T-helper 1 cell treated with Interleukin-12 subunit alpha and Interleukin-12 subunit beta and Interleukin-4 antibody, amounts not matched to agents 30 μg/mL and 1 μg/mL, for 36 hours (primary cell): ENCODE measurements around the gene NKAIN1.
"Not testable (repeated sequence)": the region's sequence is repeated elsewhere in the genome, so short reads cannot be mapped to it uniquely, and the experiment has no call there.

Experiments used
- H3K27ac Mint-ChIP-seq: one replicate; pipeline ENCODE4 v1.8.0; 2021; ENCODE audit warnings: mild to moderate bottlenecking, mixed read lengths
- H3K27me3 Mint-ChIP-seq: one replicate; pipeline ENCODE4 v1.8.0; 2021; ENCODE audit warnings: low read depth, mixed read lengths
- H3K36me3 Mint-ChIP-seq: one replicate; pipeline ENCODE4 v1.8.0; 2021; ENCODE audit warnings: low read depth, mixed read lengths
- H3K4me1 Mint-ChIP-seq: one replicate; pipeline ENCODE4 v1.8.0; 2021; ENCODE audit warnings: low read depth, mixed read lengths
- H3K4me3 Mint-ChIP-seq: one replicate; pipeline ENCODE4 v1.8.0; 2021; ENCODE audit warnings: mild to moderate bottlenecking, moderate library complexity, mixed read lengths
- H3K9me3 Mint-ChIP-seq: one replicate; pipeline ENCODE4 v1.8.0; 2021; ENCODE audit warnings: mixed read lengths

Gene NKAIN1

DNA sequence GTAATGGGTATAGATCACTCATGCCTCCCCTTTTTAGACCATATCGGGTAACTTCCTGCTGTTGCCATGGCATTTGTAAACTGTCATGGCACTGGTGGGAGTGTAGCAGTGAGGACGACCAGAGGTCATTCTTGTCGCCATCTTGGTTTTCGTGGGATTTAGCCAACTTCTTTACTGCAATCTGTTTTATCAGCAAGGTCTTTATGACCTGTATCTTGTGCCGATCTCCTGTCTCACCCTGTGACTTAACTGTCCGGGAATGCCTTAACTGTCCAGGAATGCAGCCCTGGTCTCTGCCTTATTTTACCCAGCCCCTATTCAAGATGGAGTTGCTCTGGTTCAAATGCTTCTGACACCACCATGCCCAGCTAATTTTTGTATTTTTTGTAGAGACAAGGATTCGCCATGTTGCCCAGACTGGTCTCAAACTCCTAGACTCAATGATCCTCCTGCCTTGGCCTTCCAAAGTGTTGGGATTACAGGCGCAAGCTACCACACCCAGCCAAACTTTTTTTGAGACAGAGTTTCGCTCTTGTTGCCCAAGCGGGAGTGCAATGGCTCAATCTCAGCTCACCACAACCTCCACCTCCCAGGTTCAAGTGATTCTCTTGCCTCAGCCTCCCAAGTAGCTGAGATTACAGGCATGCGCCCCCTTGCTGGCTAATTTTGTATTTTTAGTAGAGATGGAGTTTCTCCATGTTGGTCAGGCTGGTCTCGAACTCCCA, 100.7 kb downstream of the NKAIN1 start:
- not testable (repeated sequence) for H3K4me3 Mint-ChIP-seq, H3K27me3 Mint-ChIP-seq, H3K9me3 Mint-ChIP-seq, H3K27ac Mint-ChIP-seq, H3K4me1 Mint-ChIP-seq, H3K36me3 Mint-ChIP-seq

- not testable (repeated sequence) for H3K27ac Mint-ChIP-seq, H3K9me3 Mint-ChIP-seq, H3K27me3 Mint-ChIP-seq, H3K4me3 Mint-ChIP-seq, H3K36me3 Mint-ChIP-seq, H3K4me1 Mint-ChIP-seq
These were observed 101.8 kb downstream of the NKAIN1 start for GRCh38 chr1:31137873-31138272.

- Mint-ChIP-seq H3K4me3 (no peak overlapping the region), H3K36me3 (no peaks in the 10 kb centered on the region), H3K27ac (no peak overlapping the region), H3K4me1 (no peaks in the 10 kb centered on the region), H3K27me3 (no peaks in the 10 kb centered on the region), H3K9me3 (no peaks in the 10 kb centered on the region)
These were observed 103.6 kb downstream of the NKAIN1 start for GRCh38 chr1:31135973-31136600.

DNA sequence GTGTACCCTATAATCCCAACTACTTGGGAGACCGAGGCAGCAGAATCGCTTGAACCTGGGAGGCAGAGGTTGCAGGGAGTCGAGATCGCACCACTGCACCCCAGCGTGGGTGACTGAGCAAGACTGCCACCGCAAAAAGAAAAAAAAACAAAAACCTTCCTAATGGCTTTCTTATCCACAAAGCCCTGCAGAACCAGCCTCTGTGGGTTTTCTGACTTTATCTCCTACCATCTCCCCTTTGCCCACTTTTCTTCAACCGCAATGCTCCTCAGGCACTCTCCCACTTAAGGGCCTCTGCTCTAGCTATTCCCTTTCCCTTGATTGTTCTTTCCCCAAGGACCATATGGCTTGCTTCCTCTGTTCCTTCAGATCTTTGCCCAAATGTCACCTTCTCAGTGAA, 106.3 kb downstream of the NKAIN1 start:
- Mint-ChIP-seq H3K4me1 (no peaks in the 10 kb centered on the region), H3K4me3 (no peak overlapping the region), H3K36me3 (no peaks in the 10 kb centered on the region), H3K9me3 (no peaks in the 10 kb centered on the region), H3K27ac (no peak overlapping the region), H3K27me3 (no peaks in the 10 kb centered on the region)
